ENCODE data around the gene GXYLT1. TPM values are rescaled to one million over a fixed set of nuclear protein-coding genes. Genes with fewer than 3 reads are reported as not detected.

The GXYLT1 gene
- total and polyA plus RNA-seq, 2 of the 13 experiments (the other 11 are each of a cell fraction or from before 2014, with no cell fraction given), result 7.8 to 17.0 TPM

GRCh38 chr12:42053456-42053855 is 91.2 kb downstream of the GXYLT1 start:
- intact Hi-C loops (cut with micrococcal nuclease; ENCODE audit: unreplicated experiment) (no loop called here), in situ Hi-C loops (cut with HindIII; ENCODE audit: extremely low pct_ligation_motif_present, low pct_unique_long_range_greater_than_20kb) (no loop called here)
- no peaks in the 10 kb centered on the region for H3K36me3 ChIP-seq (replicated peaks in 1 of 2; ENCODE audit: control insufficient read depth in 1 of 2, insufficient read depth in 2 of 2, low read length in 2 of 2)
- no peaks in the 10 kb centered on the region for H4K20me1 ChIP-seq (ENCODE audit: insufficient read depth, low read length)
- no peak overlapping the region for H3K9ac ChIP-seq (ENCODE audit: insufficient read depth, low read depth, low read length)
- POLR2A ChIA-PET, result no interaction called here
- no peak overlapping the region for H3K4me3 ChIP-seq (replicated peaks in 1 of 3; ENCODE audit: insufficient read depth in 1 of 3, low read depth in 2 of 3, low read length in 3 of 3)
- WGBS (ENCODE audit: low lambda C conversion rate), result 11% methylated on average over 2 of the region's 2 CpGs
- no peaks in the 10 kb centered on the region for H3K27me3 ChIP-seq (ENCODE audit: control insufficient read depth in 1 of 2, insufficient read depth in 2 of 2, low read length in 2 of 2)
- CTCF ChIA-PET (ENCODE audit: low intra/inter-chr PET ratio, low total read pairs), result no interaction called here
- no peaks in the 10 kb centered on the region for H3K4me1 ChIP-seq (ENCODE audit: insufficient read depth, low read length)
- FAIRE-seq (no peak), DNase-seq (ENCODE audit: low spot score) (no peak), ATAC-seq (no peak)
- no peak overlapping the region for H3K27ac ChIP-seq (ENCODE audit: extremely low read length, insufficient read depth, low read length)
- no TSS peak for BruUV-seq (replicated peaks)
- no peak for TF ChIP-seq TIGD3 (CRISPR knock-in tag; IDR thresholded peaks at IDR 0.05; ENCODE audit: borderline replicate concordance)
- TF ChIP-seq KDM3A (CRISPR knock-in tag; IDR thresholded peaks at IDR 0.05; ENCODE audit: low read depth), result no peak
- TF ChIP-seq HMGXB3 (CRISPR knock-in tag; IDR thresholded peaks at IDR 0.05; ENCODE audit: borderline replicate concordance), result no peak
- no peak for TF ChIP-seq PCBP1 (IDR thresholded peaks at IDR 0.05; ENCODE audit: borderline replicate concordance, low read depth, low read length)
- TF ChIP-seq TFDP2 (CRISPR knock-in tag; IDR thresholded peaks at IDR 0.05), result no peak
- TF ChIP-seq PHF5A (CRISPR knock-in tag; IDR thresholded peaks at IDR 0.05; ENCODE audit: low read depth, unreplicated experiment), result no peak
- no peak for TF ChIP-seq ZNF143 (CRISPR knock-in tag; IDR thresholded peaks at IDR 0.05)
- TF ChIP-seq GATAD1 (CRISPR knock-in tag; IDR thresholded peaks at IDR 0.05), result no peak
- H3K9me3 ChIP-seq (ENCODE audit: low read length), result no peaks in the 10 kb centered on the region
- no peak overlapping the region for H3K4me2 ChIP-seq (ENCODE audit: low read depth, low read length)
- H2AFZ ChIP-seq (ENCODE audit: low read length), result no peak overlapping the region
- no peaks in the 10 kb centered on the region for H3K79me2 ChIP-seq (ENCODE audit: insufficient read depth, low read length)

Measured in HepG2 (cell line).